A673 (cell line): ENCODE results near the gene PRKCH.

ENCODE experiments used
- CTCF ChIP-seq: fragments of 300-800, 200-600 bp; sonication (generic); conservative IDR thresholded peaks from 2 replicates; pipeline ENCODE4 v1.5.1; 2017; ENCODE audit warnings: low read depth, mild to moderate bottlenecking, antibody characterized with exemption, low read length, moderate library complexity, mixed read lengths
- EZH2 ChIP-seq: fragments of 200-600 bp; sonication (generic); IDR thresholded peaks from 2 replicates; pipeline ENCODE4 v1.6.1; 2017; ENCODE audit warnings: borderline replicate concordance, low read depth, mild to moderate bottlenecking, mixed read lengths, antibody characterized with exemption, low read length; ENCODE audit not compliant: poor library complexity, severe bottlenecking

DNA sequence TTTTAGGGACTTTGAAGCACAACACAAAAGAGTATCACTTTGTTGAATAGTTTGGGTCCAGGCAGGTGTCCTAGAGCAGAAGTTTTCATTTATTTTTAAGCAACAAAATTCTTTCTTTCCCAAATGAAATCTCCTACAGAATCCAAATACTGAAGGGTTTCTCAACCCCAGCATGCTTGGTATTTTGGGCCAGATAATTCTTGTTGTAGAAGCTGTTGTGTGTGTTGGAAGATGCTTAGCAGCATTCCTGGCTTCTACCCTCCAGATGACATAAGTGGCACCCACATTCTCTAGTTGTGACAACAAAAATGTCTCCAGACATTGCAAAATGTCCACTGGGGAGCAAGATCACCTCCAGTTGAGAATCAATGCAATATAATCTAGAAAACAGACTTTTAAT, 97.8 kb downstream of the PRKCH start:
- TF ChIP-seq CTCF (no peak), EZH2 (no peak)
